Mesangial cell (primary cell): ENCODE results near the gene ACSL5. TPM values are rescaled to one million over a fixed set of nuclear protein-coding genes. Genes with fewer than 3 reads are reported as not detected.

ENCODE experiments used
- total RNA-seq: library from RNA; depleted of rRNA; stranded (reverse); fragments of >200 nt; gene quantifications from 2 replicates; pipeline ENCODE4 v1.2.3, GENCODE V29; 2015

The ACSL5 gene, protein sequence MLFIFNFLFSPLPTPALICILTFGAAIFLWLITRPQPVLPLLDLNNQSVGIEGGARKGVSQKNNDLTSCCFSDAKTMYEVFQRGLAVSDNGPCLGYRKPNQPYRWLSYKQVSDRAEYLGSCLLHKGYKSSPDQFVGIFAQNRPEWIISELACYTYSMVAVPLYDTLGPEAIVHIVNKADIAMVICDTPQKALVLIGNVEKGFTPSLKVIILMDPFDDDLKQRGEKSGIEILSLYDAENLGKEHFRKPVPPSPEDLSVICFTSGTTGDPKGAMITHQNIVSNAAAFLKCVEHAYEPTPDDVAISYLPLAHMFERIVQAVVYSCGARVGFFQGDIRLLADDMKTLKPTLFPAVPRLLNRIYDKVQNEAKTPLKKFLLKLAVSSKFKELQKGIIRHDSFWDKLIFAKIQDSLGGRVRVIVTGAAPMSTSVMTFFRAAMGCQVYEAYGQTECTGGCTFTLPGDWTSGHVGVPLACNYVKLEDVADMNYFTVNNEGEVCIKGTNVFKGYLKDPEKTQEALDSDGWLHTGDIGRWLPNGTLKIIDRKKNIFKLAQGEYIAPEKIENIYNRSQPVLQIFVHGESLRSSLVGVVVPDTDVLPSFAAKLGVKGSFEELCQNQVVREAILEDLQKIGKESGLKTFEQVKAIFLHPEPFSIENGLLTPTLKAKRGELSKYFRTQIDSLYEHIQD
- 0.13 and 0.16 TPM in 2 replicates for total RNA-seq

DNA sequence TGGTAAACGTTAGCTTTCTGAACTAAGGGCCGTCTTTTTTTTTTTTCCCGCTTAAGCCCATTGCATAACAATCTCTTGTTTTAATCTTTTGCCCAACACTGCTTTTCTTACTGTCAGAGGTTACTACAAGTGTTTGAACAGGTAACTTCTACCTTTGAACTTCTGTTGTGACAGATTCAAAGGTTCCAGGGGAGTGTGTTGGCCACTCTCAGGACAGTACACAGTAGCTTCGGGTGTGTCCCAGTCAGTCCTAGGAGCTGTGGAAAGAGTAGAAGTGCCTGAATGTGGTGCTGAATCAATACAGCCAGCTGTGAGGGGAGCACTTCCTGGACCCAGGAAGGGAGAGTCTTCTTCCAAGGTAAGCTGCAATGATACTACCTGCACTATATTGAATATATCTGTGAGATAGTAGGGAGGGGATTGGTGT is at the start of gene ACSL5:
TSS of gene ACSL5 (plus strand) at position 205 of the 427 bp plus-strand sequence. CDS start 20,831 bp downstream, outside the sequence.

DNA sequence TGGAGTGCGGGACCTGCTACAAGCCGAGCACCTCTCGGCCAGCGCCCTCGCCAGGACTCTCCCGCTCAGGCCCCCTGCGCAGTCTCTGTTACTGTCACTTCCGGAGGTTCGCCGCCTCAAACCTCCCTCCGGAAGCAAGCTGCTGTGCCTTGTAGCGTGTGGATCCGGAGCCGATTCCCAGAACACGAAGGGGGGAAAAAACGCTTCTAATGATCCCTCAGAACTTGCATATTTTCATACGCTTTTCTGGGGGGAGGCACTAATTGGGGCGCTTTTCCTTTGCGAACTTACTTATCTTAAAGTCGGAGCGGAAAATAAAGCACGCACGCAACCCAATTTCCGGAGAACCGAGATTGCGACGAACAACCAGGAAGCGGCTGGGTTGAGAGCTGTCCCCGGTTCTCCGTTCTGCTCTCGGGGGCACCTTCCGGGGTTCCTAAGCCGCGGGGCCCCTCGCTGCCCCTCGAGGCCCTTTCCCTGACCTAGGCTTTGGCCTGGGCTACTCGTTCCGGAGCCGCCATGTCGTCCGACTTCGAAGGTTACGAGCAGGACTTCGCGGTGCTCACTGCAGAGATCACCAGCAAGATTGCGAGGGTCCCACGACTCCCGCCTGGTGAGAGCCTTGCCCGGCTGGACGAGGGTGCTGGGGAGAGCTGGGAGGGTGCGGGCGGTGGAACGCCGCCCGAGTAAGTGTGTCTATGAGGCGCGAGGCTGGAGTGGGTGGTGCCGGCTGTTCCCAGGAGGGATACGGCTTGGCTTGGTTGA is 73.1 kb downstream of the ACSL5 start, which contains the start of the genes VTI1A and ZDHHC6:
TSS of gene VTI1A (plus strand) at position 361 of the 765 bp plus-strand sequence. CDS start at position 520, 159 bp downstream.
TSS of gene ZDHHC6 (minus strand) at position 60 of the 765 bp plus-strand sequence. CDS start 1,478 bp downstream, outside the sequence.

Other genes with a start within 250 kb of the ACSL5 start
- 4.6 and 5.1 TPM in 2 replicates for gene GPAM, start 190.4 kb upstream of the ACSL5 start, total RNA-seq
- gene TECTB, start 90.7 kb upstream of the ACSL5 start, total RNA-seq, result not detected in 2 replicates
- gene ZDHHC6, start 72.8 kb downstream of the ACSL5 start, total RNA-seq, result 6.1 and 15.2 TPM in 2 replicates
- 15.0 and 17.6 TPM in 2 replicates for gene VTI1A, start 73.1 kb downstream of the ACSL5 start, total RNA-seq